ENCODE data around the gene ZSWIM1. TPM values are rescaled to one million over a fixed set of nuclear protein-coding genes. Genes with fewer than 3 reads are reported as not detected.

The ZSWIM1 gene
- total and polyA plus RNA-seq, 12 donors = 3.8 to 12.0 (median 9.8) TPM

DNA sequence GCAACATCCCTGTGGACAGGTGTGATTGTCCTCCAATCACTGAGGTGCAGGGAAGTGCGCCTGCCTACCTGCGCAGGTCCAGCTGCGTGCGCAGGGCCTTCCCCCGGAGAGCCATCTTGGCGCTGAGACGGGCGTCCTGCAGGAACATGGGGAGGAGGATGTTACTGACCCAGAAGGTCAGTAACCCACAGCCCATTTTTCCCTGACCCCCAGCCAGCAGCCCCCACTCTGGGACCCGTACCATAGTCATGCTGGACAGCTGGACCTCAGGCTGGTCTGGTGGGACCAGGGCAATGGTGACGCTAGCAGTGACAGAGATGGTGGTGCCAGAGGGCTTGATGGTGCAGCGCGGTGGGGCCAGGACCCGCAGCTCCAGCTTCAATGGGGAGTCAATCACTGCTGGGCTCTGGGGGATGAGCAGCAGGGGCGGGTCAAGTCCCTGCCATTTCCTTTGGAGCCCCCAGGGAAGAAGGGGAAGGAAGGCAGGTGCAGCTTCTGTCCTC is 21.2 kb downstream of the ZSWIM1 start:
- Histone ChIP-seq H3K27ac (no peak overlapping the region), H3K4me1 (no peaks in the 10 kb centered on the region), H3K27me3 (no peaks in the 10 kb centered on the region), H3K36me3 (peaks cover 0 to 100% (median 28%) of the 10 kb centered on the region in 9 donors), H3K4me3 (no peak overlapping the region), H3K9me3 (no peaks in the 10 kb centered on the region)
- no peak for DNase-seq
- intact Hi-C loops (cut with DNase I) = no loop called here
- WGBS, 2 donors = 86 to 90% methylated on average over 14 of the region's 14 CpGs
- TF ChIP-seq, protein P1, sequence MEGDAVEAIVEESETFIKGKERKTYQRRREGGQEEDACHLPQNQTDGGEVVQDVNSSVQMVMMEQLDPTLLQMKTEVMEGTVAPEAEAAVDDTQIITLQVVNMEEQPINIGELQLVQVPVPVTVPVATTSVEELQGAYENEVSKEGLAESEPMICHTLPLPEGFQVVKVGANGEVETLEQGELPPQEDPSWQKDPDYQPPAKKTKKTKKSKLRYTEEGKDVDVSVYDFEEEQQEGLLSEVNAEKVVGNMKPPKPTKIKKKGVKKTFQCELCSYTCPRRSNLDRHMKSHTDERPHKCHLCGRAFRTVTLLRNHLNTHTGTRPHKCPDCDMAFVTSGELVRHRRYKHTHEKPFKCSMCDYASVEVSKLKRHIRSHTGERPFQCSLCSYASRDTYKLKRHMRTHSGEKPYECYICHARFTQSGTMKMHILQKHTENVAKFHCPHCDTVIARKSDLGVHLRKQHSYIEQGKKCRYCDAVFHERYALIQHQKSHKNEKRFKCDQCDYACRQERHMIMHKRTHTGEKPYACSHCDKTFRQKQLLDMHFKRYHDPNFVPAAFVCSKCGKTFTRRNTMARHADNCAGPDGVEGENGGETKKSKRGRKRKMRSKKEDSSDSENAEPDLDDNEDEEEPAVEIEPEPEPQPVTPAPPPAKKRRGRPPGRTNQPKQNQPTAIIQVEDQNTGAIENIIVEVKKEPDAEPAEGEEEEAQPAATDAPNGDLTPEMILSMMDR (IDR thresholded peaks at IDR 0.05) = no peak
- ATAC-seq = no peak

DNA sequence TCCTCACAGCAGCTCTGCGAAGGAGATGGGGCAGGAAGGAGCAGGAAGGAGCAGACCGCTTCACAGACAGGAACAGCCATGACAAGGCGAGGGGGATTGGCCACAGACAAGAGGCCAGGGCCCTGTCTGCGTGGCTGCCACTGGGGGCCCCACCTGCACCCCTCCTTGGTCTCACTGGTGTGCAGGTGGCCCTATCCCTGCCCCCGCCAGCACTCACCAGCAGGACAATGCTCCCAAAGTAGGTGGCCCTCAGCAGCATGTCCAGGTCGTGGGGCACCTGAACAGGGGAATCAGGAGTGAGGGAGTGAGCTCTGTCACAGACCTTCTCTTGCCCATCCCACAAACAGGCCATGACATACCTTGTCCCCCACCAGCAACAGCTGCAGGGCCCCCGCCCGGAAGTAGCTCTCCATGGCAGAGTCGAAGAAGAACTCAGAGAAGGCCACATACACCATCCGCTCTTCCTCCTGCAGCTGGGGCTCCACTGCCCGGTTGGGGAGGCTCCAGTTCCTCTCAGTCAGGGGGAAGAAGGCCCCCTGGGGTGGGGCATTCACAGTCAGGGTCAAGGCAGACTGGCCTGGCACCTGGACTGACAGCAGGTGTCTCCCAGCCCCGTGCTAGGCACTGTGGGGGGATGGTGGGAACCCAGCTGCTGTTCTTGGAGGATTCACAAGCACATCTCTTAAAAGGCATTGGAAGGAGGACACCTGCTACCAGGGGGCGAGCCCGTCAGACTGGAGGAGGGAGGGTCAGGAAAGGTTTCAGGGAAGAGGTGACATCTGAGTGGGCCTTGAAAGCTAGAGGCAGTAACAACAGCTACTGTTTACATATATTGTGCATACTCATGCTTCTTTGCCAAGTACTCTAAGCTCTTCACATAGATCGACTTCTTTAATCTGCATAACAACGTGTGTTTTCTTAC is 23.8 kb downstream of the ZSWIM1 start:
- Histone ChIP-seq H3K36me3 (peaks cover 0 to 98% (median 10%) of the 10 kb centered on the region in 9 donors), H3K4me3 (no peak overlapping the region), H3K27ac (no peak overlapping the region), H3K27me3 (no peaks in the 10 kb centered on the region), H3K9me3 (no peaks in the 10 kb centered on the region), H3K4me1 (peaks cover 0 to 8% (median 0%) of the 10 kb centered on the region in 9 donors)
- ATAC-seq (peak in 1 of 8 donors; percentile 16), DNase-seq (no peak)
- TF ChIP-seq, protein P1 (IDR thresholded peaks at IDR 0.05) = no peak
- WGBS, 2 donors = 87 to 88% methylated on average over 16 of the region's 16 CpGs
- intact Hi-C loops (cut with DNase I) = no loop called here

DNA sequence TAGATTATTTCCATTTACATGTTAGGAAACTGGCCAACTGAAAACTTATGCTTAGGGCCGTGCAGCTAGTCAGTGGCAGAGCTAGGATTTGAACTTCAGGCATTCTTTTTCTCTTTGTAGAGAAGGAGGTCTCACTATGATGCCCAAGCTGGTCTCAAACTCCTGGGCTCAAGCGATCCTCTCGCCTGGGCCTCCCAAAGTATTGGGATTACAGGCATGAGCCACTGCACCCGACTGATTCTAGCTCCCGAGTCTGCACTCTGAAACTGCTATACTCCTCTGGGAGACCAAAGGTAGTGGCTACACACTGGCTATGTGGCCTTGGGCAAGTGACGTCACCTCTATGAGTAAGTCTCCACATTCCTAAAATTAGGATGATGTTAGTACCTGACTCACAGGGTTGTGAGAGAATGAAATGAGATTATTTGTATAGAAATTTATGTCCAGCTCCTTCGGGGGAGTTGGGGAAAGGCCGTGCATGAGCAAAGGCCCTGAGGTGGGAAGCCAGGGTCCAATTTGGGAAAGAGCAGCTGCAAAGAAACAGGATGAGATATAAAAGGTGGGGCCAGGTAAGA is 24.6 kb downstream of the ZSWIM1 start:
- Histone ChIP-seq H3K4me3 (no peak overlapping the region), H3K27ac (no peak overlapping the region), H3K4me1 (peaks cover 0 to 15% (median 4%) of the 10 kb centered on the region in 9 donors), H3K27me3 (no peaks in the 10 kb centered on the region), H3K9me3 (no peaks in the 10 kb centered on the region), H3K36me3 (peaks cover 0 to 91% (median 4%) of the 10 kb centered on the region in 9 donors)
- intact Hi-C loops (cut with DNase I) = no loop called here
- 91 to 93% methylated on average over 8 of the region's 8 CpGs for WGBS, 2 donors
- TF ChIP-seq, protein P1 (IDR thresholded peaks at IDR 0.05) = no peak
- ATAC-seq (no peak), DNase-seq (no peak)

DNA sequence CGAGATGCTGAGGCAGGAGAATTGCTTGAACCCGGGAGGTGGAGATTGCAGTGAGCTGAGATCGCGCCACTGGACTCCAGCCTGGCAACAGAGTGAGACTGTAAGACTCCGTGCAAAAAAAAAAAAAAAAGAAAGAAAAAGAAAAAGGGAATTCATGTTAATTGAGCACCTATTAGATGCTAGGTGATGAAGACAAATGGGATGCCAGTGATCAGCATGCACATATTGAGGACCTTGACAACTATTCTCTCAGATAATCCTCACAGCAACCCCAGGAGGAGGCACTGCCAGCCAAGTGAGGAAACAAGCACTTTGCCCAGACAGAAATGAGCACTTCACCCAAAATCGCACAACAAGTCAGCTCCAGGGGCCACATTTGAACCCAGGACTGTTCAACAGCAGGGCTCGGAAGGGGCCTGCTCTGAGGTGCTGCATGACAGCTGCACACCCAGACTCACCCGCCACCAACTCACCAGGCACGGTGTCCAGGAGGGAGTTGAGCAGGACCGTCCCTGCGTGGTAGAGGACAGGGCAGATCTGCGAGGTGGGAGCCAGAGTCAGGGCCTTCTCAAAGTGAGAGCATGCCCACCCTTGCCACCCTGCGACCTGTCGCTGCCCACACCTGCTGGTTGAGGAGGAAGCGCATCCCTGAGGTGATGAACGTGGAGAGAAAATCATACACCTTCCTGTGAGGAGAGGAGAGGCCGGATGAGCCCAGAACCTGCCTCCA is 26.4 kb downstream of the ZSWIM1 start:
- Histone ChIP-seq H3K9me3 (no peaks in the 10 kb centered on the region), H3K4me1 (peaks cover 3 to 29% (median 20%) of the 10 kb centered on the region in 9 donors), H3K27ac (no peak overlapping the region), H3K36me3 (peaks cover 0 to 73% (median 0%) of the 10 kb centered on the region in 9 donors), H3K27me3 (peaks cover 0 to 8% (median 0%) of the 10 kb centered on the region in 7 donors), H3K4me3 (no peak overlapping the region)
- WGBS, 2 donors = 92 to 94% methylated on average over 17 of the region's 17 CpGs
- TF ChIP-seq, protein P1 (IDR thresholded peaks at IDR 0.05) = no peak
- DNase-seq = no peak
- ATAC-seq = no peak
- intact Hi-C loops (cut with DNase I) = no loop called here
